GM21390 (cell line): Measurements from ENCODE around the gene PACS2.
A peak's percentile ranks its signal among the peaks of the same experiment; 100 is the strongest.
"Not testable (repeated sequence)": the region's sequence is repeated elsewhere in the genome, so short reads cannot be mapped to it uniquely, and the experiment has no call there.

ENCODE experiments used
- ATAC-seq: cut with Tn5 transposase; IDR thresholded peaks from one replicate; pipeline ENCODE4 v1.9.1; 2021; ENCODE audit not compliant: unreplicated experiment

Gene PACS2

DNA sequence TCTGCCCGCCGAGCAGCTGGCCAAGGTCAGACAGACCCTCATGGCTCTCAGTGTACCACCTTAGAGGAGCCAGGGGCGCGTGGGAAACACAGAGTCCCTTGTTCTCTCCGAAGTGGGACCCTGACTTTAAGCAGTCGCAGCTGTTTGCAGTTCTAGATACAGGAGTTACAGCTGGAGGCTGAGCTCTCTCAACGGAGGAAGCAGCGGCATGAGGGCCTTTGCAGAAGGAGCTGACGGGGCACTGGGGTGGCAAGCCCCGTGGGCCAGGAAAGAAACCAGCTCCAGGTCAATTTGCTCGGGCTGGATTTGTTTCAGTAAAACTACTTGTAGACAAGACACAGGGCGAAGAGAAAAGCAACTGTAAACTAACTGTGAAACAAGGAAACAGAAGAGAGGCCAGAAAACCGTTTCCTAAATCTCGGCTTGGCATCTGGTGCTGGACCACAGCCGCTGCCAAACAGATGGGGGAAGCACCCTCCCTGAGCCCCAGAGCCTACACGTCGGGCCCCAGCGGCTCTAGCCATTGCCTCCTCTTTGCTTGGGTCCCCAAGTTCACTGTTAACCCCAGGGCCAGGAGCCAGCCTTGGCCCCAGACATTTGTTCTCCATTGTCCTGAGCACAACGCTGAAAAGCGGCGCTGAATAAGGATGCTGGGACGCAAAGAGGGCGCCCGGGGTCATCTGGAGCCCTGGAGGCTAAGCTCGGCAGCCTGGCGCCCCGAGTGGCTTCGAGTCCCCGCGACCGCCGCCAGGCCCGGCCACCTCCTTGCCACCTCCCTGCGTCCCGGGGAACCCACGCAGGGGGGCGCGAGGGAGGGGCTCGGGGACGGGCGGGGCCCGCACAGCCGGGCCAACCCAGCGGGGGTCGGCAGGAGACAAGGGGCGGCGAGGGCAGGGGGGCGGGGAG, 914 bp upstream of the PACS2 start:
- ATAC-seq, result peak; percentile 15

DNA sequence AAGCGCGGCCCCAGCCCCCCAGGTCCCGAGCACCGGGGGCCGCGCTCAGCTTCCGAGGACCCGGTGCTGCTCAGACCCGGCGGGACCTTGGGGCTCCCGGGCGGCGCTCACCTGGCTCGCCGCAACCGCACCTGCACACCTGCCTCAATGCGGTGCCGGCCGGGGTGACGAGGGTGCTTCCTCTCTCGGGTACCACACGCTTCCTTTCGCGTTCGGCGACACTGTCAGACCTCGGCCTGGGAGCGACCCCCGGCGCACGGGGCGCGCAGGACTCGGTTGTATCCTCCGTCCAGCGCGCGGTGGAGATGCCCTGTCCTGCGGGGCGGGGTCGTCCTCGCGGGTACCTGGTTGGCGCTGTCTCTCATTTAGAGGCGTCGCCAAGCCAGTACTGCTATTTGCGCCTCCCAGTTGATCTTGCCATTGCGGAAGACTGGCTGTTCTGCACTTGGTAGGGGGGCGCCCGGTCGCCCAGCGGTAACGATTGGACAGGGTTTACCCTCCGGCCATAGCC, 718 bp downstream of the PACS2 start:
- peak; percentile 20 for ATAC-seq

DNA sequence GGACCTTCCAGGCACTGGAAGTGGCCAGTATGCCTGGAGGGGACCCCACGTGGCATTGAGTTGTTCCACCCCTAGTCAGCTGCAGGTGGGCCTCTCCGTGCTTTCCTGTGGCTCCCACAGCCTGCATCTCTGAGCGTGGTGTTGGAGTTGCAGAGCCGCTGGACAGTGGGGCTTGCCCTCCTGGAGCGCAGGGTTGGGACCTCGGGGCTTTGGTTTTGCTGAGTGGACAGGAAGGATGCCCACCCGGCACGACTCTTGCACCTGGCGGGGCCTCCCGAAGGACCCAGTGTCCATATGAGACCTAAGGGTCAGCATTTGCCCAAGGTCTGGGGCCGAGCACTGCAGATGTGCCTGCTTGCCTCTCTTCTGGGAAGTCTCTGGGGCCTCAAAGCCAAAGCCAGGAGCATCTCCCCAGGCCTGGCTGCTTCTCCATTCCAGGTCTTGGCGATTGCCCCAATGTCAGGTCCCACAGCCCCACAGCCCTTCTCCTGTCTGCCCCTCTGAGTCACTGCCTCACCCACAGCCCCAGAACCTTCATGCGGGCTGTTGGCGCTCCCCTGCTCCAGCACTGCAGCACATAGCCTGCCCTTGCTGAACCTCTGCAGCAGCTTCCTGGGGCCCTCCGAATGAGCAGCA, 1.5 kb downstream of the PACS2 start:
- no peak for ATAC-seq

DNA sequence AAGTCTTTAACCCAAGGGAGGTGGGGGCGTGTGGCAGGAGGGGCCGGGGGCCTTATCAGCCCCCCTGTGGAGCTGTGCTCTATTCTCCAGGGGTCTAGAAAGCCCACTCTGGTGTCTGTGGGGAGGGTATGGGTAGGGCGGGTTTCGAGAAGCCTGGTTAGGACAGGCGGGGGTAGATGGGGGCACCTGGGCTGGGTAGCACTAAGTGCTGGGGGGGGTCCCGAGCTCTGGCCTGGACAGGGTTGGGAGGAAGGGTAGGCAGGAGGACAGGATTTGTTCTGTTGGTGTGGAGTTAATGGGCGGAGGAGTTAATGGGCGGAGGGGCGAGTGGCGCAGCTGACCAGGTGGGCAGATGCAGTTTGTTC, 2.0 kb downstream of the PACS2 start:
- no peak for ATAC-seq

DNA sequence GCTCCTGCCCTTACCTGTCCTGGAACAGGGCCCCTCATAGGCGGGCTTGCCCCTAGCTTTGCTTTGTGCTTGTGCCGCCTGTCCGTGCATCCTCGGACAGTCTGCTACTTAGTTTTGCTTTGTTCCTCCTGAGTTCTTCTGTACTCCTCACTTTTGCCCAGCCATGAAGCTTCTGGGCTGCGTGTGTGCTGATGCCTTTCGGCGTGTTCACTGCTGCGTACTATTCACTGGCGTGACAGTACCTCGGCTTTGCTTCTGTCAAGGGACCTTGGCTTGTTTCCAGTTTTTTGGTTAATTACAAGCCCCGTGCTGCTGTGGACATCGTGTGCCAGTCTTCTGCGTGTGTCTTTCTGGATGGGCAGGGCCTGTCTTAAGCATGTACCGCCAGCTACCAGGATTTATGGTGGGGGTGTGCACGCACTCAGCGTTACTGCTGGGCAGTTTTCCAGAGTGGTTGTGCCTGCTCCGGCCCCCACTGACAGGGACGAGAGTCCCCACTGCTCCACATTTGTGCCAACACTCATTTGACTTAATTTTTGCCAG, 2.5 kb downstream of the PACS2 start:
- no peak for ATAC-seq

DNA sequence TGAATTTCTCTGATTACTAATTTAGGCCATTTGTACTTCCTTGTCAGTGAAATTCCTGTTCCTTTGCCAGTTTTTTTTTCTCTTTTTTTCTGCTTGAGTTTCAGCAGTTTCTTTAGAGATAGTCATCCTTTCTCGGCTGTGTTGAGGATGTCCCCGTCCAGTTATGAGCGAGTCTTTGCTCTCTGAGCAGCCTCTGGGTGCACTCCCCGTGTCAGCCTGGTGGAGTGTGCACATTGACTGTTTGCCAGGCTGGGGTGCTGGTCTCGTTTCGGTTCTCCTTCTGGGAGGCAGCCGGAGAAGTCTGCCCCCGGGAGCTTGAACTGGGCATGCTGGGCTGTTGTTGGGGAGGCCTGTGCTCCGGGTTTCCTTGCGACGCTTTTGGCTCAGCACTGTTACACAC, 3.0 kb downstream of the PACS2 start:
- ATAC-seq, result no peak

DNA sequence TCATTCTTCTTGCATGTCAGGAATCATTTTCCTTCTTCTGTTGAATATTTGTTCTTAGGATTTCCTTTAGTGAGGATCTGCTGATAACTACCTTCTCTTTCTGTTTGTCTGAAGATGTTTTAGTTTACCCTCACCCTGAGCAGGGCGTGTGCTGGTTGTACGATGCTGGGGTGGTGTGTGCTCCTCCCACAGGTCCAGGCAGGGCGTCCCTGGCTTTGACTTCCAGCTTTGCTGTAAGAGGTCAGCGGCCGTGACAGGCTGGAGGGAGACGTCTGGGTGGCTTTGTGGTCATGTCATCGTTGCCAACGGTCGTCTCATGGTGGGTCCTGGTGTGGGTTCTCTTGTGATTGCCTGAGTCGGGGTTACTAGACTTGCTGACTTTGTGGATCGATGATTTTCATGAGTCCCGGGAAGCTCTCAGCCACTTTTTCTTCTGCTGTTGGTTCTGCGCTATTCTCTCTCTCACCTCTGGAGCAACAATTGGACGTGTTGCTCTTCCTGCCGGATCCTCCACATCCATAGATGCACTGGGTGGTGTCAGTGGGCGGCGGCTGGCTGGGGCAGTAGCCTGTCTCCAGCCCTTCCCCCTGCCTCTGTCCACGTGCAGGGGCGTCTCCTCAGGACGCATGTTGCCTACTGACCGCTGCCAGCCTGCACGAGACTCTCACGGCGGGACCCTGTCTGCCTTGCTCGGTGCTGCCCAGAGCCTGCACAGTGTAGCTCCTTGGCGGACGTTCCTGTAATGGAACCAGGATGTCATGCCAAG, 8.4 kb downstream of the PACS2 start:
- ATAC-seq, result no peak

DNA sequence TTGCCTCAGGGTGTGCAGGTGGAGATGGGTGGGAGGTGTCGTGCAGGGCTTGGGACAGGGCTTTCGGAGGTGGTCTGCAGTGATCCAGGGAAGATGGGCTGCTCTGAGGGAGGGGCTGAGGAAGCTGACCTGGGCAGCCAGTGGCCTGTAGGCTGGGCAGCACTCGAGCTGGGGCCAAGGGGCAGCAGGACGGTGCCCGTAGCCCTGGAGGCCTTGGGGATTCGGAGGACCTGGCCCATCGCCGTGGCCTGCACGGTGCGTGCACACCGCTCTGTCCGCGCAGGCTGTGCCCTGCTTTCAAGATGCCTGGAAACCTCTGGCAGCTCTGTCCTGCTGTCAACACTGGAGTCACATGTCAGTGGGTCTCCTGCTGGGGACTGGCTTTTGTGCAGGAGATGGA, 9.1 kb downstream of the PACS2 start:
- ATAC-seq, result no peak

DNA sequence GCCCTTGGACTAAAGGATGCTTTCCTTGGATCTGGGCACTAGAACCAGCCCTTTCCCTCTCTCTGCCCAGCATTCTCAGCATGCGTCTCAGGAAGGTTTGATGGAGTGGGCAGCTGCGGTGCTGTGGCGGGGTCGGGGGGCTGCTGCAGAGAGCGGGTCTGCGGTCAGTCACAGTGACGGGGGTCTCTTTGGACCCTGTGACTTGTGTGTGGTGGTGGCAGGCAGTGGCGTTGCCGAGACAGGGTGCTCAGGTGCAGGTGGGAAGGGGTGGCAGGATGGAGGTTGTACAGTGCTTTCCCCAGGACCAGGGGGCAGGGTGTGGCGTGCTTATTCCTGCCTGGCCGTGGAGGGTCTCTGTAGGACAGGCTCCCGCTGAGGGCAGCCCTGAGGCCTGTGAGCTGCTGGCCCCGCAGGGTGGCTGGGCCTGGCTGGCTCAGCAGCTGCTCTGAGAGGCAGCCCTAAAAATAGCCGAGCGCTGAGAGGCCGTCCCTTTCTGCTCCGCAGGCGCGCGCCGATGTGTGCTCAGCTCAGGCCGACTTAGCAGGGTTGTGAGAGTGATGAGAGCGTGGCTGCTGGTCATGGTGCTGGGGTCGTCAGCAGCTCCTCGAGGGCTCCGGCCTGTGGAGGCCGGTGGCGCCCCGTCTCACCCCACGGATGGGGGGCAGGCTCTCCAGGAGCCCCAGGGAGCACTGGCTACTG, 9.7 kb downstream of the PACS2 start:
- no peak for ATAC-seq

DNA sequence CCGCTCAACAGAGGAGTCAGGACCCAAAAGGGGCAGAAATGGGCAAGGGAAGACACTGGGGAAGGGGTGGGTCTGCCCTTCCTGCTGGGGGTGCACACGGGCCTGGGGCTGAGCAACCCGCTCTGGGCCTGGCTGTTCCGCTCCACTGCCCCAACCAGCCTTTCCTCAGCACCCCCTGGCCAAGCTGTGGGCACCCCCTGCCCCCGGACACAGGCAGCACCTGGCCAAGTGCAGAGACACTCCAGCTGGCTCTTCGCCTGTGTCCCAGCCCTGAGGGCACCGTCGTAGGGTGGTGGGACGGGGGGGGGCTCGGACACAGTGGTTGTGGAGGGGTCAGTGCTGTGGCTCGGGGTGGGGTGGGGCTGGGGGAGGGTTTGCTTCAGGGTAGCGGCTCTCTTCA, 10.3 kb downstream of the PACS2 start:
- no peak for ATAC-seq

DNA sequence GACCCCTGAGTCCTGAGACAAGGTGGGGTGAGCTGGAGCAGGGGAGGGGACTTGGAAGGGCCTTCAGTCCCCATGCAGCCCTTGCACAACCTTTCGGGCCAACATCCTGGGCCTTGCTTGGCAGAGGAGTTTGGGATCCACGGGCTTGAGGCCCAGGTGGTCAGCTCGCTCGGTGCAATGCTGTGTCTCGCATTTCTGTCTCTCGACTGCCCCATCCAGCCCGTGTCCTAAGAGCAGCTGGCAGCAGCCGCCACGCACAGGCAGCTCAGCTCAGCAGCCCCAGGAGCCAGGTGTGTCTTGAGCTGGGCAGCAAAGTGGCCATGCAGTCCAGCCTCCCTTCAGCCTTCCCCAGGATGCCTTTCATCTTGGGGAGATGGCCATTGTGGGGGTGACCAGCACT, 10.8 kb downstream of the PACS2 start:
- ATAC-seq, result no peak

DNA sequence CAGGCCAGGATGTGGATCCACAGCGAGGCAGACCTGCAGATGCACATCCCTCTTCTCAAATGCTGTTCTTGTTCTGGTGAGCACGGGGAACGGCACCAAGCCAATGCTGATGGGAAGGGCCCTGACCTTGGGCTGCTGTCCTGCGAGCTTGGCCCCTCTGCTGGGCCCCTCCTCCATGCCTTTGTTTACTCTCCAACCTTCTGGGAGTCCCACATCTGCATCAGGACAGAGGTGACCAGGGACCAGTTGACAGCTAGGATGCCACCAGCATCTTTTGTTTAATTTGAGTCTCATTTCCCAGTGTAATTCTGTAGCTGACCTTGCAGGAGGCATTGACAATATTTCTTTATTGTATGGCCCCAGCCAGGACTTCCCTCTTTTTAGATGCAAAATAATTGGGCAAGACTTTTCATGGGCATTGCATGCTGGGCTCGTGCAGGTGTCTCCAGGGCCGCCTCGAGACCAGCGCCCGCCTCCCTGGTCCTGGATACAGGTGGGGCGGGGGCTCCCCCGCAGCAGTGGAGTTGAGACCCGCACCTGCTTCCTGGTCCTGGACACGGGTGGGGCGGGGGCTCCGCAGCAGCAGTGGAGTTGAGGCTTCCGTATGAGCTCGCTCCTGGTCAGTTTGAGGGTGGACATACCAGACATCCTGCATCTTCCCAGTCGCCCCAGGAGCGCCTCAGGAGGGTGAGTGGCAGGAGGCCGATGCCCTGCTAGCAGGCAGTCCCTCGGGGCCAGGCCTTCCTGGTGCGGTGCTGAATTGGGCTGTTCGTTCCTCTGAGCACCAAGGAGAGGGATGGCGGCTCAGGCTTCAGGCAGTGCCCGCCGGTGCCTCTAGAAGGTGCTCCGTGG, 11.4 kb downstream of the PACS2 start:
- no peak for ATAC-seq

DNA sequence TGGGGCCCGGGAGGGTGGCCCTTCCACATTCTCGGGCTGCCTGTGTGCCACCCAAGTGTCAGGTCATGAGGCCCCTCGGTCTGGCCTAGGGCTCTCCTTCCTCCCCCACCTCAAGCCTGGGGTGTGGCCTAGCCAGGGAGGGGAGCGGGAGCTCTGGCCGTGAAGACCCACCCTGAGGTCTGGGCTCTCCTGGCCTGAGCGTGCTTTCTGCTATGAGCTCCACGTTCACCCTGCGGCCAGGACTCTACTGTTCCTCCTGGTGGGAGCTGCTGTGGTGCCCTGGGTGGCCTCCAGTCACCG, 12.0 kb downstream of the PACS2 start:
- no peak for ATAC-seq

DNA sequence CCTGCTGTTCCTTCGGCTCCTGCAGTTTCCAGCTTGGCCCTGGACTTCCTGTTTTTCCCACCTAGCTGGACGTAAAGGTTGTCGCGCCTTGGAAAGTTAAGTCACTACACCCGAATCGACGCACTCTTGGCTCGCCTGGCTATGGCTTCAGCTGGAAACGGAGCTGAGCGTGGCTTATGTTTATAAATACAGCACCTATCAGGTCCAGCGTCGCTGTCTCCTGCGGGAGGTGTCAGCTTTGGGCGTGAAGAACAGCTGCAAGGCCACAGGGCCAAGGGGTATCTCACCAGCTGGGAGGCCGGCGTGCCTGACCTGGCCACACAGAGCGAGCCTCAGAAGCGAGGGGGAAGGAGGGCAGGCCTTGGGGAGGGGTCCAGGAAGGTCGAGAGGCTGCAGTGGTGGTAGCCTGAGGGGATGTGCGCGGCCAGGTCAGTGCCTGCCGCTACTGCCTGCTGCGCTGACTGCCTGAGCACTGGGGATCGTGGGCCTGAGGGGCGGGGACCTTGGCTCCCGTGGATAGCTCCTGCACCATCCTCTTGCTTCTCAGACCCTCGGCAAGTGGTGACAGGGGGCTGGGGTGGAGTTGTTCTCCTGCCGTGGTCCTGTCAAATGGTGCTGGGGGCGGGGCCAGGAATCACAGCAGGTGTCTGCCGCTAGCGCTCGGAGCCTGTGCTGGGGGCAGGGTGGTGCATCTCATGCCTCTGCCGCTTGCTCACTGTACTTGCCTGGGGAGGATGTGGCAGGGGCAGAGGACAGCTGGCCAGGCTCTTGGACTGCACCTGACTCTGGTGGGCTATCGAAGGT, 12.5 kb downstream of the PACS2 start:
- no peak for ATAC-seq

DNA sequence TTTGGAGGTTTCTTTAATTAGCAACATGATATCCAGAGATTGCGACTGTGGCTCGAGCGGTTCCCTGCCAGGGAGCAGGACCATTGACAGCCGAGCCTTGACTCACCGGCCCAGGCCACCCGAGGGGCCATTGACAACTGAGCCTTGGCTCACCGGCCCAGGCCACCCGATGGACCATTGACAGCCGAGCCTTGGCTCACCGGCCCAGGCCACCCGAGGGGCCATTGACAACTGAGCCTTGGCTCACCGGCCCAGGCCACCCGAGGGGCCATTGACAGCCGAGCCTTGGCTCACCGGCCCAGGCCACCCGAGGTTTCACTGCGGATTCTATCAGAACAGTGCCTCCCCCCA, 13.1 kb downstream of the PACS2 start:
- not testable (repeated sequence) for ATAC-seq

DNA sequence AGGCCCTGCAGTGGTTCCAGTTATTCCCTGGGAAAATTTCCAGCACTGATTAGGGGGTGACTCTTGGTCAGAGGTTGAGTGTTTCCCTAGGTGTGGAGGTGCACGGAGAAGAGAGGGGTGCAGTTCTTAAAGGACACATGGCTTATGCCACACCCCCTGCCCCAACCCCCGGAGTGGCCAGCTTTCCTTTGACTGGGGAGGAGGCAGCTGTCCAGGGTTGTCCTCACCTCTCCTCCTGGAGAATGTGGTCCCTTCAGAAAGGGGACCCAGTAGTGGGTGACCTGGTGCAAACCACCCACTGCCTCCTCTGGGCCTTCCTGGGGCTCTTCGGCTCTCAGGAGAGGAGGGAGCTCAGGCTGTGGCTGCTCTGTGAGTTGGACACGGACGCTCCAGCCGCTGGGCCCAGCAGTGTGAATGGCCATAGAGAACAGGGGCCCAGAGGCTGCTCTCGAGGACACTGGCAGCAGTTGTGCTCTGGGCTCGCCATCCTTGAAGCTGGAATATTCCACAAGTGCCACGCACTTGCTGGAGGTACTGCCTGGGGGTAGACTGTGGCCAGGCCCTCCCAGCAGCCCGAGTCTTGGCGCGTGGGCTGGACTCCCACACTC, 13.6 kb downstream of the PACS2 start:
- ATAC-seq, result no peak

DNA sequence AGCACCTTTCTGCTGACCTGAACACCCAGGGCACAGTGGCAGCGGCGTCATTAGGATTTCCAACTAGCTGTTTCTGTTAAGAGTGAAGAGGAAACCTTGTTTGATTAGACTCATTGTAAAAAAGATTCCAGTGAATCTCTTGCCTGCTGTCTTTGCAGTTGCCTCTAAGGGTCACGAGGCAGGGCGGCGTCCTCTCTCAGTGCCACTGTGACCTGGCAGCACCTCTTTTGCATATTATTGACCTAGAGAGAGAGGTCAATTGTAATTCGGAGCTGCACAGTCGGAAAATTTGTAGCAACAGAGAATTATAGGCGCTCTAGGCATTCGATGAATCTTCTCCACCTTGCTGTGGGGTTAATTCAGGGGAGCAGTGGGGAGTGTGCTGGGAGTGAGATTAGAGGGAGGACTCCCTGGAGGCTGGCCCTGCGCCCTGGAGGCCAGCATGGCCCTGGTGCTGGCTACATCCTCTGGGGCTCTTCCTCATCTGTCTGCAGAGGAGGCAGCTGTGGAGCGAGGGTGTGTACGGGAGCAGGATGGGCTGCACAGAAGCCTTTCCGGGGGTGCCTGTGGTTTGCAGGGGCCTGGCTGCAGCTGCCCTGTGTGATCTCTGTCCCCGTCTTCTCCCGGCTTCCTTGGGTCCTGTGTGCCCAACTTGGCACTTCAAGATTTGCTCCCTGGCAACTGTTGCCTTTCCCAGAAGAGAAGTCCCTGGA, 14.3 kb downstream of the PACS2 start:
- no peak for ATAC-seq

DNA sequence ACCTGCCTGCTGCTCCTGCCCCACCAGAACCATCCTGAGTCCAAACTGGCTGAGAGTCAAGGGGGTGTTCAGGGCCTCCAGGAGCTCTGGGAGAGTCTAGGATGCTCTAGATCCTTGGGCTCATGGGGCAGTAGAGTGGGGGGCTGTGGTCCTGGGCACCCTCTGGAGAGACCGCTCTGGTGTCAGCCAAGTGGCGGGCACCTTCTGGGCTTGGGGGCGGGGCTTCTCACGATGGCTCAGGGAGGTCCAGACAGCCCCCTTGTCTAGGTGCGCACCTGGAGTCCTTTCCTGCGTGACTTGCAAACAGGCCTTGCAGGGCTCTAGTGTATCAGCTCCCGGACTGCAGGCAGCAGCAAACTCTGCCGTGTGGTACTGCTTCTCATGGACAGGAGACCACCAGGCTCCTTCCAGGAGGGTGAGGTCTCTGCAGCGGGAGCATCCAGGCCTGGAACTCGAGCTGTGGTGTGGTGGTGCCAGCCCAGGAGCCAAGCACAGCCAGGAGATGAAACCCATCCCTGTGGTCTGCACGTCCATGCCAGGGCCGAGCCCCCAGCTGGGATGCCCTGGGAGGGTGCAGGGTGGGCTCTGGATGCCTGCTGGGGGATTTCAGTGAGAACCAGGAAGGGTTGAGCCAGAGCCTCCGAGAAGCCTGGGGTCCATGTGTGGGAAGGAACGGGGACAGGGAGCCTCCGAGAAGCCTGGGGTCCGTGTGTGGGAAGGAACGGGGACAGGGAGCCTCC, 15.0 kb downstream of the PACS2 start:
- no peak for ATAC-seq
